ENCODE results near the gene PSEN1. TPM values are rescaled to one million over a fixed set of nuclear protein-coding genes. Genes with fewer than 3 reads are reported as not detected.

PSEN1 gene
- total and polyA plus RNA-seq, 2 experiments from 2014 or later = 14.6 to 35.7 TPM

GRCh38 chr14:73217411-73217810, 81.1 kb downstream of the PSEN1 start:
- H3K4me1 Mint-ChIP-seq = peaks cover 15% of the 10 kb centered on the region; the same call in 2 of the 3 replicates
- H3K4me2 ChIP-seq = no peak overlapping the region
- TF ChIP-seq EZH2phosphoT487 (IDR thresholded peaks at IDR 0.05; ENCODE audit: unreplicated experiment) (no peak), ETS1 (IDR thresholded peaks at IDR 0.05) (no peak), ZNF331 (CRISPR knock-in tag; IDR thresholded peaks at IDR 0.05; ENCODE audit: low read depth) (no peak), CTCF (conservative IDR thresholded peaks at IDR 0.05; ENCODE audit: low read depth in 2 of 2) (no peak), JUNB (IDR thresholded peaks at IDR 0.05; ENCODE audit: unreplicated experiment) (no peak)
- TF ChIP-seq, protein P1, sequence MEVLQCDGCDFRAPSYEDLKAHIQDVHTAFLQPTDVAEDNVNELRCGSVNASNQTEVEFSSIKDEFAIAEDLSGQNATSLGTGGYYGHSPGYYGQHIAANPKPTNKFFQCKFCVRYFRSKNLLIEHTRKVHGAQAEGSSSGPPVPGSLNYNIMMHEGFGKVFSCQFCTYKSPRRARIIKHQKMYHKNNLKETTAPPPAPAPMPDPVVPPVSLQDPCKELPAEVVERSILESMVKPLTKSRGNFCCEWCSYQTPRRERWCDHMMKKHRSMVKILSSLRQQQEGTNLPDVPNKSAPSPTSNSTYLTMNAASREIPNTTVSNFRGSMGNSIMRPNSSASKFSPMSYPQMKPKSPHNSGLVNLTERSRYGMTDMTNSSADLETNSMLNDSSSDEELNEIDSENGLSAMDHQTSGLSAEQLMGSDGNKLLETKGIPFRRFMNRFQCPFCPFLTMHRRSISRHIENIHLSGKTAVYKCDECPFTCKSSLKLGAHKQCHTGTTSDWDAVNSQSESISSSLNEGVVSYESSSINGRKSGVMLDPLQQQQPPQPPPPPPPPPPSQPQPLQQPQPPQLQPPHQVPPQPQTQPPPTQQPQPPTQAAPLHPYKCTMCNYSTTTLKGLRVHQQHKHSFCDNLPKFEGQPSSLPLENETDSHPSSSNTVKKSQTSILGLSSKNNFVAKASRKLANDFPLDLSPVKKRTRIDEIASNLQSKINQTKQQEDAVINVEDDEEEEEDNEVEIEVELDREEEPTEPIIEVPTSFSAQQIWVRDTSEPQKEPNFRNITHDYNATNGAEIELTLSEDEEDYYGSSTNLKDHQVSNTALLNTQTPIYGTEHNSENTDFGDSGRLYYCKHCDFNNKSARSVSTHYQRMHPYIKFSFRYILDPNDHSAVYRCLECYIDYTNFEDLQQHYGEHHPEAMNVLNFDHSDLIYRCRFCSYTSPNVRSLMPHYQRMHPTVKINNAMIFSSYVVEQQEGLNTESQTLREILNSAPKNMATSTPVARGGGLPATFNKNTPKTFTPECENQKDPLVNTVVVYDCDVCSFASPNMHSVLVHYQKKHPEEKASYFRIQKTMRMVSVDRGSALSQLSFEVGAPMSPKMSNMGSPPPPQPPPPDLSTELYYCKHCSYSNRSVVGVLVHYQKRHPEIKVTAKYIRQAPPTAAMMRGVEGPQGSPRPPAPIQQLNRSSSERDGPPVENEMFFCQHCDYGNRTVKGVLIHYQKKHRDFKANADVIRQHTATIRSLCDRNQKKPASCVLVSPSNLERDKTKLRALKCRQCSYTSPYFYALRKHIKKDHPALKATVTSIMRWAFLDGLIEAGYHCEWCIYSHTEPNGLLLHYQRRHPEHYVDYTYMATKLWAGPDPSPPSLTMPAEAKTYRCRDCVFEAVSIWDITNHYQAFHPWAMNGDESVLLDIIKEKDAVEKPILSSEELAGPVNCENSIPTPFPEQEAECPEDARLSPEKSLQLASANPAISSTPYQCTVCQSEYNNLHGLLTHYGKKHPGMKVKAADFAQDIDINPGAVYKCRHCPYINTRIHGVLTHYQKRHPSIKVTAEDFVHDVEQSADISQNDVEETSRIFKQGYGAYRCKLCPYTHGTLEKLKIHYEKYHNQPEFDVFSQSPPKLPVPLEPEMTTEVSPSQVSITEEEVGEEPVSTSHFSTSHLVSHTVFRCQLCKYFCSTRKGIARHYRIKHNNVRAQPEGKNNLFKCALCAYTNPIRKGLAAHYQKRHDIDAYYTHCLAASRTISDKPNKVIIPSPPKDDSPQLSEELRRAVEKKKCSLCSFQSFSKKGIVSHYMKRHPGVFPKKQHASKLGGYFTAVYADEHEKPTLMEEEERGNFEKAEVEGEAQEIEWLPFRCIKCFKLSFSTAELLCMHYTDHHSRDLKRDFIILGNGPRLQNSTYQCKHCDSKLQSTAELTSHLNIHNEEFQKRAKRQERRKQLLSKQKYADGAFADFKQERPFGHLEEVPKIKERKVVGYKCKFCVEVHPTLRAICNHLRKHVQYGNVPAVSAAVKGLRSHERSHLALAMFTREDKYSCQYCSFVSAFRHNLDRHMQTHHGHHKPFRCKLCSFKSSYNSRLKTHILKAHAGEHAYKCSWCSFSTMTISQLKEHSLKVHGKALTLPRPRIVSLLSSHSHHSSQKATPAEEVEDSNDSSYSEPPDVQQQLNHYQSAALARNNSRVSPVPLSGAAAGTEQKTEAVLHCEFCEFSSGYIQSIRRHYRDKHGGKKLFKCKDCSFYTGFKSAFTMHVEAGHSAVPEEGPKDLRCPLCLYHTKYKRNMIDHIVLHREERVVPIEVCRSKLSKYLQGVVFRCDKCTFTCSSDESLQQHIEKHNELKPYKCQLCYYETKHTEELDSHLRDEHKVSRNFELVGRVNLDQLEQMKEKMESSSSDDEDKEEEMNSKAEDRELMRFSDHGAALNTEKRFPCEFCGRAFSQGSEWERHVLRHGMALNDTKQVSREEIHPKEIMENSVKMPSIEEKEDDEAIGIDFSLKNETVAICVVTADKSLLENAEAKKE (CRISPR knock-in tag; IDR thresholded peaks at IDR 0.05) = no peak
- TF ChIP-seq, protein P2, sequence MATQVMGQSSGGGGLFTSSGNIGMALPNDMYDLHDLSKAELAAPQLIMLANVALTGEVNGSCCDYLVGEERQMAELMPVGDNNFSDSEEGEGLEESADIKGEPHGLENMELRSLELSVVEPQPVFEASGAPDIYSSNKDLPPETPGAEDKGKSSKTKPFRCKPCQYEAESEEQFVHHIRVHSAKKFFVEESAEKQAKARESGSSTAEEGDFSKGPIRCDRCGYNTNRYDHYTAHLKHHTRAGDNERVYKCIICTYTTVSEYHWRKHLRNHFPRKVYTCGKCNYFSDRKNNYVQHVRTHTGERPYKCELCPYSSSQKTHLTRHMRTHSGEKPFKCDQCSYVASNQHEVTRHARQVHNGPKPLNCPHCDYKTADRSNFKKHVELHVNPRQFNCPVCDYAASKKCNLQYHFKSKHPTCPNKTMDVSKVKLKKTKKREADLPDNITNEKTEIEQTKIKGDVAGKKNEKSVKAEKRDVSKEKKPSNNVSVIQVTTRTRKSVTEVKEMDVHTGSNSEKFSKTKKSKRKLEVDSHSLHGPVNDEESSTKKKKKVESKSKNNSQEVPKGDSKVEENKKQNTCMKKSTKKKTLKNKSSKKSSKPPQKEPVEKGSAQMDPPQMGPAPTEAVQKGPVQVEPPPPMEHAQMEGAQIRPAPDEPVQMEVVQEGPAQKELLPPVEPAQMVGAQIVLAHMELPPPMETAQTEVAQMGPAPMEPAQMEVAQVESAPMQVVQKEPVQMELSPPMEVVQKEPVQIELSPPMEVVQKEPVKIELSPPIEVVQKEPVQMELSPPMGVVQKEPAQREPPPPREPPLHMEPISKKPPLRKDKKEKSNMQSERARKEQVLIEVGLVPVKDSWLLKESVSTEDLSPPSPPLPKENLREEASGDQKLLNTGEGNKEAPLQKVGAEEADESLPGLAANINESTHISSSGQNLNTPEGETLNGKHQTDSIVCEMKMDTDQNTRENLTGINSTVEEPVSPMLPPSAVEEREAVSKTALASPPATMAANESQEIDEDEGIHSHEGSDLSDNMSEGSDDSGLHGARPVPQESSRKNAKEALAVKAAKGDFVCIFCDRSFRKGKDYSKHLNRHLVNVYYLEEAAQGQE (IDR thresholded peaks at IDR 0.05; ENCODE audit: unreplicated experiment) = no peak
- peaks cover 4% of the 10 kb centered on the region; the same call in 1 of the 2 replicates for H3K4me1 ChIP-seq (ENCODE audit: insufficient read depth)
- H3K4me3 Mint-ChIP-seq = no peak overlapping the region
- H3K27ac Mint-ChIP-seq = no peak overlapping the region
- H4K20me1 ChIP-seq (replicated peaks; ENCODE audit: insufficient read depth) = no peaks in the 10 kb centered on the region
- ATAC-seq (no peak), DNase-seq (ENCODE audit: low spot score) (no peak)
- no peaks in the 10 kb centered on the region for H3K9me3 Mint-ChIP-seq
- H3K36me3 Mint-ChIP-seq (ENCODE audit: low read depth) = peaks cover 40% of the 10 kb centered on the region
- peaks cover 8% of the 10 kb centered on the region; the same call in 1 of the 2 replicates for H3K36me3 ChIP-seq (ENCODE audit: insufficient read depth)
- H3K79me2 ChIP-seq (replicated peaks; ENCODE audit: insufficient read depth) = no peaks in the 10 kb centered on the region
- no peaks in the 10 kb centered on the region for H3K9me2 ChIP-seq (ENCODE audit: insufficient read depth)
- no peaks in the 10 kb centered on the region for H3K27me3 ChIP-seq (ENCODE audit: insufficient read depth)
- H3K4me3 ChIP-seq = no peak overlapping the region
- no peaks in the 10 kb centered on the region for H3F3A ChIP-seq (replicated peaks; ENCODE audit: low read depth)
- peak overlapping the region; percentile 55; the same call in 1 of the 2 replicates for H3K27ac ChIP-seq (ENCODE audit: low read depth)
- no peak overlapping the region for H2AFZ ChIP-seq
- peaks cover 5% of the 10 kb centered on the region for H3K27me3 Mint-ChIP-seq (ENCODE audit: insufficient read depth, low read depth, poor library complexity)
